ENCODE measurements around the gene CC2D2A. TPM values are rescaled to one million over a fixed set of nuclear protein-coding genes. Genes with fewer than 3 reads are reported as not detected.
"Not testable (repeated sequence)": the region's sequence is repeated elsewhere in the genome, so short reads cannot be mapped to it uniquely, and the experiment has no call there.

Gene CC2D2A
- polyA plus RNA-seq, 1 donor: 62.2 TPM

GRCh38 chr4:15556511-15557092, 86.9 kb downstream of the CC2D2A start:
- no peak for DNase-seq

DNA sequence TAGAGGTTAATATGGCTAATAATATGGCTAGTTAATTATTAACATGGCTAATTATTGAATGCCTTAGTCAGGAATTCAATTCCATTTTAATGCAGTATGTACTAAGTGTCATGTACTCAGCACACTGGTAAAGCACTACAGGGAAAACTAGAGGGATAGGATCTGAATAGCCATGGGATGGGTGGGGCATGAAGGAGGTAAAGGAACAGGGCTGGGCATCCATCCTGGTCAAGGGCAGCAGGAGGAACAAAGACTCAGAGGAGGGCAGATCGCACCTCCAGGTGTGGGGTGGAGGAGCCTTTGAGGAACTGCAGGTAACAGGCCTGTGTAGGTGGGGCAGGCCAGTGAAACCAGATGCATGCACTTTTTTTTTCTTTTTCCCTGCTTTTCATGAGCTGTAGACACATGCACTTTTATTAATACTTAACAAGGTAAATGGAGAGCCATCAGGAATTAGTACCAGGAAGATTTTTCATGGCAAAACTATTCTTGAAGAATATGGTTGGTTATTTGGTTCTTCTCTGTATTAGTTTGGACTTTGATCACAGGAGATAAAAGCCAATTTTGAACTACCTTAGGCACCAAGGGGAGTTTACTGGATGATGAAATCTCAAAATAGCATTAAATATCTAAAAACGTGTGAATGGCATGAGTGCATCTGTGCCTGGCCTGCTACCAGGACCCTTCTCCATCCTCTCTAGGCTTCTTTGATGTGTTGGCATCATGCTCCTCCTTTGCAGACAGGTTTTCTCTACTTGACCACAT, 88.3 kb downstream of the CC2D2A start:
- DNase-seq: no peak

DNA sequence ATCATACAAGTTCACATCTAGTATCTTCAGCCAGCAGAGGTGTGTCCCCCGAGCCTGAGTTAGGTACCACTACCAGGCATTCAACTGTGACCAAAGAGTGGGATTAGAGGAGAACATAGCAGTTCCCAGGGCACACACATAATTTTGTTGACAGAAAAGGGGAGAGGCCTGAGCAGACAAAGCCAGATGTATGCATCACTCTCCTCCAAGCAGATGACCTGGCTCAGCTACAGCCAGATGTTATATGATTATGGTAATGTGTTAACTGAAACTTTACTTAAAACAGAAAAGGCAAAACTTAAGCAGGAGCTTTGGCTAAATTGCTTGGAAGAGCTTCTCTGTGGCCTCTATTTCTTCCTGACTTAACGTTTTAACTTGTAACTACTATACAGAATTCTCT, 88.9 kb downstream of the CC2D2A start:
- no peak for DNase-seq

GRCh38 chr4:15562114-15562513, 92.4 kb downstream of the CC2D2A start:
- DNase-seq: no peak

- DNase-seq: no peak
Observed at GRCh38 chr4:15562623-15563022, 92.9 kb downstream of the CC2D2A start.

DNA sequence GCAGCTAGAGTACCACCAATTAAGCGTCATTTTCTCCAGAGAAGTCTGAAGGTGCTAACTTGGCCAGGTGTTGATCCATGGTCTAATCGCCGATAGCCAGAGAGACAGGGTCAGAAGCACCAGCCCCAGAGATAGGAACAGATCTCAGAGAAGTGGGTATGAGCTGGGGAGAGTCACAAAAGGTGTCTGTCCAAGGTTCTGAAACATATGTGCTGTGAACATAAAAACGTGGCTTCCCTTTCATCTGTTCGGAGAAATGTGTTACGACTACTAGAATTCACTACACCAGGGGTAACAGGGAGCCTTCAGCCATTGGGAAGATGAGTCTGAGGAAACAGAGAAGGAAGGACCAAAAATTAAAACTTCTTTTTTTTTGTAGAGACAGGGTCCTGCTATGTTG, 94.2 kb downstream of the CC2D2A start:
- DNase-seq: no peak

DNA sequence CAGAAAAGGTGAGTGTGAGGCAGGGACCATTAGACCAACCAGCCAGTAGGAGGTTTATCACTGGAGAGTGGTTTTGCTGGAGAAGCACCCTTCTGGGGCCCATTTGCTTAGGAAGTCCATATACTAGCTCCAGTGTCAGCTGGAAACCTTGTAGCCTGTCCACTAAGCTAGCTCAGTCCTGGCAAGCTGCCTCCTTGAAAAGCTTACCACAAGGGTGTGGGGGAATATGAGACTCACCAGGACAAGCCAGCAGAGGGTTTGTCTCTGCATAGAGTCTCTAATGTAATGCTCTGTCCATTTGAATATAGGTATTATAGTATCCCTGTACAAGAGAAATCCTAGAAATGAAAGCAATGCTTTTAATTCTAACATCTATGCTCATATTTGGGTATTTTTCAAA, 99.1 kb downstream of the CC2D2A start:
- no peak for DNase-seq

- no peak for DNase-seq
Observed at GRCh38 chr4:15569746-15570145, 100.1 kb downstream of the CC2D2A start.

DNA sequence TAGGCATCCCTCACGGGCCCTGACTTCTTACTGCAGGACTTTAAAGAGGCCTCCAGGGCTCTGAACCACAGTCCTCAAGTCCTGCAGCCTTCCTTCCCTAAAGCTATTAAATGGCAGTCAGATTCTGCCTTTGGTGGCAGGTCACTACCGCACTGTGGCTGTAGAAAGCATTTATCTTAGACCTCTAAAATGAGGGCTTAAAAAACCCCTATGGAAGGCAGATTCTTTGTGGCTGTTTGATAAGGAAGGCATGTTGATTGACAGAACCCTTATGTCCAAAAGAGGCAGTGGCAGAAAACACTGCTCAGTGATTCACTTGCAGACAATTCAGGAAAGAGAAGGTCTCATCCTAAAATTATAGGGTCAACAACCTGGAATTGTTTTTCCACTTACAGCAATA, 106.3 kb downstream of the CC2D2A start:
- DNase-seq: no peak

- no peak for DNase-seq
Observed at GRCh38 chr4:15577508-15577907, 107.8 kb downstream of the CC2D2A start.

GRCh38 chr4:15584785-15585184, 115.1 kb downstream of the CC2D2A start:
- no peak for DNase-seq

- DNase-seq: no peak
Observed at GRCh38 chr4:15585331-15585730, 115.6 kb downstream of the CC2D2A start.

GRCh38 chr4:15586066-15586465, 116.4 kb downstream of the CC2D2A start:
- no peak for DNase-seq

DNA sequence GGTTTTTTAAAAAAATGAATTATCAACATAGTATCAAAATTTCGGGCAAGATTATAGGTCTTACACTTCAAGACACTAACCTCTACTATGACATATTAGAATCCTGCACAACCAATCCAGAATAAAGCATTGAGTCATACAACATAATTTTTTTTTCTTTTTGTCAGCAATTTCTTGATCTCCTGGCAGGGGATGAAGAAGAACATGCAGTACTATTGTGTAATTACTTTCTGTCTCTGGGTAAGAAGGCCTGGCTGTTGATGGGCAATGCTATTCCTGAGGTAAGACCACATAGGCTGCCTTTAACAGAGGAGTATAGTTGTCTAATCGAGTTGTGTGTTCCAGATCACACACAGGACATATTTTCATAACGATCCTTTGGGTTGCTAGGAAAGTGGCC, 118.0 kb downstream of the CC2D2A start:
- no peak for DNase-seq

DNA sequence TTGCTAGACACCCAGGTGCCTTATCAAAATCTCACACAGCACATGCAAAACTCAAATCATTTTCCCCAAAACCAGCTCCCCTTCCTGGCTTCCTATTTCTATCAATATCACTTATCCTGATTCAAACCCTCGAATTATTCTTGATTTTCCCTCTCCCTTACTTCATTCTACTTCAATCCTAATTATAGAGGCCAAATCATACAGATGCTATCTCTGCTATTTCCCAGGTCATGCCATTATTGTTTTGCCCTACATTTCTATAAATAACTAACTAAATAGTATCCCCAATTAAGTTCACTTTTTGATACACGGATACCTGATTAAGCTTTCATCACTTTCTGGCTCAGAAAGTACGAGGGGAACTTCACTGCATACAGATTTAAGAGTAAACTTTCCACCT, 123.1 kb downstream of the CC2D2A start:
- no peak for DNase-seq

DNA sequence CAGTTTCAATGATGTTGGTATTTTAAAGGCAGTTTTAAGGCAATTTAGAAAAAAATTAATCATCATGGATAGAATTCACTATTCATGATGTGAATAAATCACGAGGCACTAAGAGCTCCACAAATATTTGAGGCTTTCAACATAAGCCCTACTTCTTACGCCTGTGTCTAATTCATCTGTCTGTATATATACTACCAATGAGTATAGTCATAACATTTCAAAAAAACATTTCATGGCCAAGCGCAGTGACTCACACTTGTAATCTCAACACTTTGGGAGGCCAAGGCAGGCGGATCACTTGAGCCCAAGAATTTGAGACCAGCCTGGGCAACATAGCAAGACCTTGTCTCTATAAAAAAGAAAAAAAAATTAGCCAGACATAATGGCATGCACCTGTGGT, 129.0 kb downstream of the CC2D2A start:
- no peak for DNase-seq

DNA sequence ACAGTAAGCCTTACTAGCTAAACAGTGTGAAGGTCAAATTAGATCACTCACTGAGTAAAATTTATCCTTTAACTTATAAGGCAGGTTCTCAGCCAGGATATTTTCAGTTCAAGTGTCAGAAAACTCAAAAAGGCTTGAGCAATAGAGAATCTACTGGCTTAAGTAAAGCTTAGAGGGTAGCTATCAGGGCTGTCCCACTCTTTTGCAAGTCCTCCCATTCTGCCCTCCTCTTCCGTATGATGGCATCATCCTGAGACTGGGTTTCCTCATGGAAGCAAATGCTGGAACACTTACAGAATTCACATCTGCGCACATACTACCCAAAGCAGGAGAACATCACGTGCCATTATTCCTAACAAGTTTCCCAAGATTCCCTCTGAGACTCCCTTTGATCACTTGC, 130.5 kb downstream of the CC2D2A start:
- DNase-seq: no peak

DNA sequence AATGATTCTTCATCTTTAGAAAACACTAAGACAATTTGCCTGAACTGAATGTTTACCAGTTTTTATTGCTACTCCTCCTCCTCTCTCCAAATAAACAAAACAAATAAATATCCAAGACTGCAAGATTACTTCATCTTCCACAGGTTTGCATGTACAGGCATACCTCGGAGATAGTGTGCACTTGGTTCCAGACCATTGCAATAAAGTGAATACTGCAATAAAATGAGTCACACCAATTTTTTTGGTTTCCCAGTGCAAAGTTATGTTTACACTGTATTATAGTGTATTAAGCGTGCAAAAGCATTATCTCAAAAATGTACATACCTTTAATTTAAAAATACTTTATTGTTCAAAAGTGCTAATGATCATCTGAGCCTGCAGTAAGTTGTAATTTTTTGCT, 132.2 kb downstream of the CC2D2A start:
- no peak for DNase-seq

- DNase-seq: no peak
Observed at GRCh38 chr4:15605537-15605936, 135.9 kb downstream of the CC2D2A start.

GRCh38 chr4:15610855-15611254, 141.2 kb downstream of the CC2D2A start:
- no peak for DNase-seq

- no peak for DNase-seq
Observed at GRCh38 chr4:15612136-15612535, 142.5 kb downstream of the CC2D2A start.

GRCh38 chr4:15614891-15615290, 145.2 kb downstream of the CC2D2A start:
- not testable (repeated sequence) for DNase-seq

- DNase-seq: not testable (repeated sequence)
Observed at GRCh38 chr4:15617407-15617806, 147.7 kb downstream of the CC2D2A start.

DNA sequence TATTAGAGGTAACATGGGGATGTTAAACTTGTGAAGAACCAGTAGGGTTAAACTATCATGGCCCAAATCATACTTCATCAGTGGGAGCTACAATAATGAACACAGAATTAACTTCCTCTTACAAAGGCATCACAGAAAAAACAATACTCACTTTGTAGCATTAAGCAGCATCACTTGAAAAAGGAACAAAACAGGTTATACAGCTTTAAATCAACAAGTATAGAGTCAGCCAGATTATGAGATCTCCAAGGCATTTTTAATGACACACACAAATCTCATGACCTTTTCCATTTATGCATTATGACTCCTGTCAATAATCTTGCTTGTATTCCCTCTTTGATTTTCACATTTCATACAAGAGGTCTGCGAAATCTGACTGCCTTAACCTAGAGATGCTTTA, 167.1 kb downstream of the CC2D2A start:
- no peak for DNase-seq

Measured in left kidney (tissue), 2 donors.